Stimulated activated CD4-positive, alpha-beta T cell treated with anti-CD3 and anti-CD28 coated beads, Interleukin-1b, Interleukin-23, amount 100 ng/mL, for 1 hour (primary cell): Measurements from ENCODE around the gene EEIG1.
A peak's percentile ranks its signal among the peaks of the same experiment; 100 is the strongest.
"Not testable (repeated sequence)": the region's sequence is repeated elsewhere in the genome, so short reads cannot be mapped to it uniquely, and the experiment has no call there.

ENCODE experiments used
- DNase-seq, 2 donors: peaks; one replicate each; pipeline ENCODE4 v3.0.0-alpha.2; 2020; ENCODE audit warnings: low read depth in 2 of 2

Gene EEIG1

GRCh38 chr9:127980706-127981558 lies at the start of gene EEIG1:
EEIG1 (minus strand) TSS chr9:127980989; CDS start chr9:127980137, 852 bp downstream.
- peak; percentile 95 to 96 for DNase-seq

DNA sequence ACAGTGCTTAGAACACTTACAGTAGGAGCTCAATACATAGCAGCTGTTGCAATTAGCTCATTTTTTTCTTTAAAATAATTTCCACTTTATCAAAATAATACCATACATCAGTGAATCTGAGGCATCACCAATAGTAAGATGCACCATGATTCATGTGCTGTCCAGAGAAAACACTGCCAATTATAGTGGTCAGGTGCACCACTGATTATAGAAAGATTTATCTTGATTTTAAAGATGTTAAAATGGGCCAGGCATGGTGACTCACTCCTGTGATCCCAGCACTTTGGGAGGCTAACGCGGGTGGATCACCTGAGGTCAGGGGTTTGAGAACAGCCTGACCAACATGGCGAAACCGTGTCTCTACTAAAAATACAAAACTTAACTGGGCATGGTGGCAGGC lies 46.9 kb upstream of the EEIG1 start:
- no peak for DNase-seq

- DNase-seq = no peak
Observed at GRCh38 chr9:128026773-128027541, 46.2 kb upstream of the EEIG1 start.

- peak in 1 of 2 donors; percentile 60 for DNase-seq
Observed at GRCh38 chr9:128026255-128026772, 45.5 kb upstream of the EEIG1 start.

DNA sequence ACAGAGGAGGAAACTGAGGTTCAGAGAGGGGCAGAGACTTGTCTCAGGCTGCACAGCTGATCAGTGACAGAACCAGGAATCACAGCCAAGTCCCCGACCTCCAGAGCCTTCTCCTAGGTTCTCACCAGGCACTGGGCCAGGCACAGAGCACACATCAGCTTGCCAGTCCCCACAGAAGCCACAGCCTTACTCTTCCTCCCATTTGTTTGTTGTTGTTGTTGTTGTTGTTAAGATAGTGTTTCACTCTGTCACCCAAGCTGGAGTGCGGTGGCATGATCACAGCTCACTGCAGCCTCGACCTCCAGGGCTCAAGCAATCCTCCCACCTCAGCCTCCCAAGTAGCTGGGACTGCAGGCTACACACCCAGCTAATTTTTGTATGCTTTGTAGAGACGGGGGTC lies 44.9 kb upstream of the EEIG1 start:
- DNase-seq = no peak

- no peak for DNase-seq
Observed at GRCh38 chr9:128024761-128025308, 44.0 kb upstream of the EEIG1 start.

GRCh38 chr9:128023671-128024070 lies 42.9 kb upstream of the EEIG1 start:
- DNase-seq = not testable (repeated sequence)

DNA sequence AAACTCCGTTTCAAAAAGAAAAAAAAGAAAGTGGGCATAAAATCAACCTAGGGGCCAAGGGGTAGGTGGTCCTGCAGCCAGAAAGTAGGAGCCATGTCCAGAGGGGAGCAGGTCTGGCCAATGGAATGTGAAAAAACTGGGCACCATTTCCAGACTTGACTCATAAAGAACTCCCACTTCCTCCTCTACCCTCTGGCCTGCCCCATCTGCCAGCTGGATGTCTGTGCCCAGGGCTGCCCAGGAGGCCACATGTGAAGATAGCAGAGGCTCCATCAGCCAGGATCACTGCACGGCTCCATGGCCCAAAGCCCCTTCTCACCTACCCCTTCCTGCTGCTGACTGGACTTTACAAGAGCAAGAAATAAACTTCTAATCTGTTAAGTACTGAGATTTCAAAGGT lies 42.1 kb upstream of the EEIG1 start:
- no peak for DNase-seq

DNA sequence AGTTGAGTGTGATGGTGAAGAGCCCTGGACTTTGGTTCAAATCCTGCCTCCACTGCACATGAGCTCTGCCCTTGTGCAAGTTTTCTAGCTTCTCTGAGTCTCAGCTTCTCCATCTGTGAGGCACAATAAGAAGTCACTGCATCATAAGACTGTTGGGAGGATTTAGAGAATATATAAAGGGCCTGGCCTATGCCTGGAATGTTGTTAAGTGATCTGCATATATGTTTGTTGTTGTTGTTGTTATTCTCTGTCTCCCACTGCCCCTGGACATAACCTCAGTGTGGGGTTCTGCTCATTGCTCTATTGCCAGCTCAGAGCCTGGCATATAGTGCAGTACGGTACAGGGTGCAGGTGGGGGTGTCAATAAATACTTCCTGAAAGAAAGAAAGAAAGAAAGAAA lies 40.3 kb upstream of the EEIG1 start:
- no peak for DNase-seq

- no peak for DNase-seq
Observed at GRCh38 chr9:128020692-128021091, 39.9 kb upstream of the EEIG1 start.

DNA sequence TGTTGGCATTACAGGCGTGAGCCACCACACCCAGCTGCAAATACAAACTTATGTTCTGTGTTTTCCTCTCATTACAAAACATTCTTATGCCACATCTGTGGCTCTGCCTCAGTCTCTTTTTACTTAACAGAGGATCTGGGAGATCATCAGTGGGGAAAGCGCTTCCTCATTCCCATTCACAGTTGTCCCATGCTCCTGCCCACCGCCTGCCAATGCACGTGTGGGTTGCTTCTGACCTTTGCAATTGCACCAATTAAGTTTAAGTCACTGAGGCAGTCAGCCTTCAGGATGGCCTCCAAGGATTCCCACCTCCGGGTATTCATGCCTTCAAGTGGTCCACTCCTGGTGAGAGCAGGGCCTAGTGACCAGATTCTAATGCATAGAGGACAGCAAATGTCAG lies 34.9 kb upstream of the EEIG1 start:
- no peak for DNase-seq

- no peak for DNase-seq
Observed at GRCh38 chr9:128011071-128011817, 30.5 kb upstream of the EEIG1 start.

DNA sequence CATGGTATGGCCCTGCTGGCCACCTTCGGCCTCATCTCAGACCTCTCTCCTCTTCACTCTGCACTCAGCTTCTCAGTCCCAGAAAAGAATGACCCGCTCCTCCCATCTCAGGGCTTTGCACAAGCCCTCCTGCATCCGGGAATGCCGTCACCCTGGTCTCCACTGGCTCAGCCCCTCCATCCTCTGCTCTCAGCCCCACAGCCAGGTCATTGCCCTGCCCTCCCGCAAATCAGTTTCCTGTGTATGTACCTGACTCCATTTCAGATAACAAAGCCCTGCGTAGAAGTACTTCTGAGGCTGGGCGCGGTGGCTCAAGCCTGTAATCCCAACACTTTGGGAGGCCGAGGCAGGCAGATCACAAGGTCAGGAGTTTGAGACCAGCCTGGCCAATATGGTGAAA lies 28.9 kb upstream of the EEIG1 start:
- no peak for DNase-seq

- no peak for DNase-seq
Observed at GRCh38 chr9:128008171-128008570, 27.4 kb upstream of the EEIG1 start.

DNA sequence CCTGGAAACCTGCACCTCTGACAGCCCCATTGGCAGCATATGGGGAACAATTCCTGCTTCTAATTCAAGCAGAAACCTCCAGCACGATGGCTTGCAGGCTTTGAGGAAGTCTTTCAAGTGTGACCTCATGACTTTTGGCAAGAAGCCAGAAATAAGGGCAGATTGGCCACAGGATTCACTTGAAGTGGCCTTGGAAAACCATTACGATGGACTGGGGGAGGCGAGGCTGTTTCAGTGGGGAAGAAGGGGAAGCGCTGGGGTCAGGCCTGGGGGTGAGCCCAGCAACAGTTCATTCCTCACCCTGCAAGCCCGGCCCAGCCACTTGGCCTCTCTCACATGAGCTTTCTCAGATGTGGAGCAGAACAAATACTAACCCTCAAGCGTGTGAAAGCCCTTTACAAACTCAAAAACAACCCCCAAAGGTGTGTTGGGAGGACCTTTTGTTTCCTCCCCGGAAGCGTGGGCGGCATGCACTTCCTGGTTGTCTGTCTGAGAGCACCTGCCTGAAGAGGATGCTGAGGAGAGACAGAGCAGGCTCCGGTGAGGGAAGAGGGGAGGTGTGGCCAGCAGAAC lies 26.9 kb upstream of the EEIG1 start:
- peak; percentile 78 to 80 for DNase-seq

DNA sequence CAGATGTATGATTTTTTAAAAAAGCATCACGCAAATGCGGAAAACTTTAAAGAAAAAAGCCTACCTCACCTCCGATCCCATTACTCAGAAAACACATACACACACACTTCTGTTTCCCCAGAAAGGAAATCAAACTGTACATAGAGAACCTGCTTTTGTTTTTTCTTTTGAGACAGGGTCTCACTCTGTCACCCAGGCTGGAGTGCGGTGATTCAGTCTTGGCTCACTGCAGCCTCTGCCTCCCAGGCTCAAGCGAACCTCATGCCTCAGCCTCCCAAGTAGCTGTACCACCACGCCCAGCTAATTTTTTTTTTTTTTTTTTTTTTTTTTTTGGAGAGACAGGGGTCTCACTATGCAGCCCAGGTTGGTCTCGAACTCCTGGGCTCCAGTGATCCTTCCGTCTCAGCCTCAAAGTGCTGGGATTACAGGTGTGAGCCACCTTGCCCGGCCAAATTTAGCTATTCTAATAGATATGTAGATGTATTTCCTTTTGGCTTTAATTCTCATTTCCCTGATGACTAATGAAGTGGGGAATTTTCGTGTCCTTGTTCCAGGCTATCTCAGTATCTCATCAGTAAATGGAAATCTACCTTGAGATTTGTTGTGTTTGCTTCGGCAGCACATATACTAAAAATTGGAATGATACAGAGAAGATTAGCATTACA lies 25.7 kb upstream of the EEIG1 start:
- no peak for DNase-seq

DNA sequence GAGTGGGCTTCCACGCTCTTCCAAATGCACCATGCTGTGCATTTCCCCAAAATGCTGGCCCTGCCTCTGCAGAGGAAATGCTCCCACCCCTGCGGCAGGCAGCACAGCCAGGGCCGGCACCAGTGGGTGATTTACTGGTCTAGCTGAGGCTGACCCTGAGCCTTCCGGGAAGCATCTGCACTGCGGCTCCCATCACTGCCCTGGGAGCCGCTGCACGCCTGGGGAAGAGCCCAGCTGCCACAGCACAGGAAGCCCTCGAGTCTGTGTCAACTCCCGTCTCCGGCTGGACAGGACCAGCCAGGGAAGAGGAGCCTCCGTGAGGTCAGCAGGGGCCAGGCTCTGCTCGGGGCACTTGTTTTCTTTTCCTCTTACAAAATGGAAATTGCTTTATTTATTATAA lies 25.1 kb upstream of the EEIG1 start:
- DNase-seq = no peak

DNA sequence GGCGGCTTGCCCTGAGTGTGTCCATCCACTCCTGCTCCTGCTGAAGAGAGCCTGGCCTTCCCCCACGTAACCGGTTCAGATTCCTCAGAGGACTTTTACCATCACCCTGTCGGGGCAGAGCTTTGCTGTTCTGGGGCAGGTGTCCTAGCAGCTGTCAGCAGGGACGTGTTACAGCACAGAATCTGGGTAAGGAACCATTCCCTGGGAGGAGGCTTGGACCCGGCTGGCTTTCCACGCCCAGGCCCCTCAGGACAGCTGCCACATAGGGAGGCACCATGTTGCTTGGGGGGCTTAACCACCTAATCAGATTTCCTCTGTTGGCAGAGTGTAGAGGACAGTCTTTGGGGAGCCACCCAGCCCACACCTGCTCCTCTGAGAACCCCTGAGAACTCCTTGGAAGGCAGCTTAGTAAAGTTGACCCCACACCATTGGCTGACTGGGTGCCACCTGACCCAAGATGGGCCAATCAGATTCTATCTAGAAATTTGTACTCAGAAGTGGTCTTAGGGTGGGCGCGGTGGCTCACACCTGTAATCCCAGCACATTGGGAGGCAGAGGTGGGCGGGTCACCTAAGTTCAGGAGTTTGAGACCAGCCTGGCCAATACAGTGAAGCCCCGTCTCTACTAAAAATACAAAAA lies 23.3 kb upstream of the EEIG1 start:
- no peak for DNase-seq

- no peak for DNase-seq
Observed at GRCh38 chr9:128002959-128003358, 22.2 kb upstream of the EEIG1 start.

DNA sequence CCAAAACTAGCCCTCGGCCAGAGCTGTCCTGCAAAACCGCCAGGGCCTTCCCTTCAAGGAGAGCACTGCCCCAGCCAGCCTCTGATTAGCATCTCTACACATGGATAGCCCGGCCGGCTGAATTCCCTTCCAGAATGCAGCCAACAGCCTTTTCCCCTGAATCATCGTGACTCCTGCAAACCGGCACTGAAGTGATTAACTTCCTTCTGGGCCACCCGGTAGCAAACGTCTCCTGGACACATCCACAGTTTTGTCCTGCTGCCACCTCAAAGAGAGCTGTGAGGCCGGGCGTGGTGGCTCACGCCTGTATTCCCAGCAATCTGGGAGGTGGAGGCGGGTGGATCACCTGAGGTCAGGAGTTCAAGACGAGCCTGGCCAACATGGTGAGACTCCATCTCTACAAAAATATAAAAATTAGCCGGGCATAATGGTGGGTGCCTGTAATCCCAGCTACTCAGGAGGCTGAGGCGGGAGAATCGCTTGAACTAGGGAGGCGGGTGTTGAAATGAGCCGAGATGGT lies 21.1 kb upstream of the EEIG1 start:
- DNase-seq = no peak
